Activated CD4-positive, alpha-beta memory T cell treated with anti-CD3 and anti-CD28 coated beads, Interleukin-2, amount 10 ng/mL, durations not matched to agents 7 days and 5 days (primary cell): ENCODE measurements around the gene SNX17. TPM values are rescaled to one million over a fixed set of nuclear protein-coding genes. Genes with fewer than 3 reads are reported as not detected.

Experiments used
- CTCF ChIA-PET: fragments of 350-600 bp; sonication (Branson Sonifier 250); formaldehyde crosslinking; loops from one replicate; lab custom pipeline; 2021; ENCODE audit warnings: antibody characterized with exemption, inconsistent platforms; lab: Charles Lee
- POLR2A ChIA-PET: fragments of 350-600 bp; sonication (Branson Sonifier 250); formaldehyde crosslinking; loops from one replicate; lab custom pipeline; 2021; ENCODE audit warnings: antibody characterized with exemption; lab: Charles Lee
- DNase-seq: peaks from one replicate; pipeline ENCODE4 v3.0.0-alpha.2; 2020
- H3K27ac Mint-ChIP-seq: one replicate; pipeline ENCODE4 v1.8.0; 2021; ENCODE audit warnings: mild to moderate bottlenecking, mixed read lengths
- H3K27me3 Mint-ChIP-seq: one replicate; pipeline ENCODE4 v1.8.0; 2021; ENCODE audit warnings: mixed read lengths
- H3K36me3 Mint-ChIP-seq: one replicate; pipeline ENCODE4 v1.8.0; 2021; ENCODE audit warnings: low read depth, mixed read lengths
- H3K4me1 Mint-ChIP-seq: one replicate; pipeline ENCODE4 v1.8.0; 2021; ENCODE audit warnings: mixed read lengths
- H3K4me3 Mint-ChIP-seq: one replicate; pipeline ENCODE4 v1.8.0; 2021; ENCODE audit warnings: mild to moderate bottlenecking, mixed read lengths
- H3K9me3 Mint-ChIP-seq: one replicate; pipeline ENCODE4 v1.8.0; 2021; ENCODE audit warnings: mixed read lengths
- total RNA-seq, 2 experiments: library from RNA; stranded (reverse); gene quantifications; one replicate each; pipeline ENCODE4 v1.2.3, GENCODE V29; 2021

SNX17 gene
- total RNA-seq, 2 experiments from 2014 or later: 116 to 123 TPM

DNA sequence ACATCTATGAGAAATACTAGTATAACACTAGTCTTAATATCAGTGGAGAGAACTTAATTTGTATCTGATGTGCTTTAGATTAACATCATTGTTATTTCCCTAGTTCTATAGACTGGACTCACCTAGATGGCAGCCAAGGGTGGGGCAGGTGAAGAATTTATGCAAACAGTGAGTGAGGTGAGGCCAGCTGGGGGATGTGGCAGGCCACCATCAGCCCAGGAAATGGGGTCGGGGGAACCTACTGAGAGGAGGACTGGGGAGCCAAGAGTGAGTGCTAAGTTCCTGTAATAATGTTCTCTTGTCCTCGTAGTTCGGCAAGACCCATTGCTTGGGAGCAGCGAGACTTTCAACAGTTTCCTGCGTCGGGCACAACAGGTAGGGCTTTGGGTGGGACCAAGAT is 2.5 kb downstream of the SNX17 start:
- peak overlapping the region; percentile 92 for H3K27ac Mint-ChIP-seq
- peak overlapping the region; percentile 48 for H3K4me3 Mint-ChIP-seq
- ChIA-PET CTCF (interaction anchor here (2.1 to 2.8 kb wide), 2 partner anchors 10 to 310 kb away, joined by 6 to 14 read pairs; no protein-coding TSS in a partner anchor), POLR2A (interaction anchor here (0.6 to 5.4 kb wide), 7 partner anchors 7 to 255 kb away, joined by 3 to 96 read pairs (median 16); partner anchors contain the start of genes CCDC121, GPN1, GTF3C2 and MPV17)
- DNase-seq: no peak
- no peaks in the 10 kb centered on the region for H3K9me3 Mint-ChIP-seq
- H3K36me3 Mint-ChIP-seq: peaks cover 75% of the 10 kb centered on the region
- H3K27me3 Mint-ChIP-seq: no peaks in the 10 kb centered on the region
- H3K4me1 Mint-ChIP-seq: peaks cover 45% of the 10 kb centered on the region

- CTCF ChIA-PET: interaction anchor here (0.8 kb wide), 1 partner anchor 108 kb away, joined by 3 read pairs; no protein-coding TSS in a partner anchor
- H3K9me3 Mint-ChIP-seq: no peaks in the 10 kb centered on the region
- H3K27ac Mint-ChIP-seq: no peak overlapping the region
These were observed 3.2 kb downstream of the SNX17 start for GRCh38 chr2:27373567-27373966.

GRCh38 chr2:27375513-27376099 is 5.2 kb downstream of the SNX17 start:
- no peak for DNase-seq
- no peak overlapping the region for H3K4me3 Mint-ChIP-seq

More at GRCh38 chr2:27373567-27373966, 3.2 kb downstream of the SNX17 start:
- Mint-ChIP-seq H3K4me3 (peak overlapping the region; percentile 8), H3K4me1 (peaks cover 42% of the 10 kb centered on the region), H3K27me3 (no peaks in the 10 kb centered on the region), H3K36me3 (peaks cover 76% of the 10 kb centered on the region)
- no peak for DNase-seq
- POLR2A ChIA-PET: interaction anchor here (1.0 to 1.5 kb wide), 2 partner anchors 16 to 56 kb away, joined by 4 to 6 read pairs; partner anchors contain the start of gene GTF3C2

GRCh38 chr2:27376151-27376865 is 5.9 kb downstream of the SNX17 start:
- DNase-seq: no peak
- Mint-ChIP-seq H3K27me3 (no peaks in the 10 kb centered on the region), H3K36me3 (peaks cover 86% of the 10 kb centered on the region), H3K27ac (no peak overlapping the region), H3K4me1 (peaks cover 54% of the 10 kb centered on the region), H3K4me3 (no peak overlapping the region), H3K9me3 (no peaks in the 10 kb centered on the region)
- CTCF ChIA-PET: interaction anchor here (0.9 kb wide), 1 partner anchor 54 kb away, joined by 3 read pairs; the partner anchor contains the start of gene MPV17
- POLR2A ChIA-PET: no interaction called here

More at GRCh38 chr2:27375513-27376099, 5.2 kb downstream of the SNX17 start:
- POLR2A ChIA-PET: no interaction called here
- CTCF ChIA-PET: no interaction called here
- no peaks in the 10 kb centered on the region for H3K9me3 Mint-ChIP-seq
- no peaks in the 10 kb centered on the region for H3K27me3 Mint-ChIP-seq
- no peak overlapping the region for H3K27ac Mint-ChIP-seq
- peaks cover 47% of the 10 kb centered on the region for H3K4me1 Mint-ChIP-seq
- H3K36me3 Mint-ChIP-seq: peaks cover 83% of the 10 kb centered on the region

GRCh38 chr2:27376866-27377617 is 6.6 kb downstream of the SNX17 start:
- Mint-ChIP-seq H3K9me3 (no peaks in the 10 kb centered on the region), H3K4me1 (peaks cover 52% of the 10 kb centered on the region), H3K27me3 (no peaks in the 10 kb centered on the region), H3K27ac (no peak overlapping the region), H3K36me3 (peaks cover 87% of the 10 kb centered on the region), H3K4me3 (no peak overlapping the region)
- CTCF ChIA-PET: interaction anchor here (0.9 kb wide), 1 partner anchor 54 kb away, joined by 3 read pairs; the partner anchor contains the start of gene MPV17
- POLR2A ChIA-PET: interaction anchor here (3.9 kb wide), 1 partner anchor 55 kb away, joined by 17 read pairs; the partner anchor contains the start of gene MPV17
- DNase-seq: no peak

DNA sequence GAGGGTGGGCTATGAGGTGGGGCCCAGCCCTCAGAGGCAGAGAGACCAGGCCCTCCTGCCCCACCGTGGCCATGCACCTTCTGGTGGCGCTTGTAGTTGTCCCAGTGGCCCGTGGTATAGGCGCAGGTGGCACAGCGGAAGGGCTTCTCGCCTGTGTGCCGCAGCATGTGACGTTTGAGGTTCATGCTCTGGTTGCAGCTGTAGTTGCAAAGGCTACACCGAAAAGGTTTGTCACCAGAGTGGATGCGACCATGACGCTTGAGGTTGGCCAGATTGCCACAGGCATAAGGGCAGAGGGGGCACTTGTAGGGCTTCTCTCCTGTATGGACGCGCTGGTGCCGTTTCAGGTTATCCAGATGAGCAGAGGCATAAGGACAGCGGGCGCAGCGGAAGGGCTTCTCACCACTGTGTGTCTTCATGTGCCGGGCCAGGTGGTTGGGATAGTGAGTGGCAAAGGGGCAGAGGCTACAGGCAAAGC is 7.2 kb downstream of the SNX17 start:
- H3K27ac Mint-ChIP-seq: peak overlapping the region; percentile 18
- CTCF ChIA-PET: no interaction called here
- peaks cover 46% of the 10 kb centered on the region for H3K4me1 Mint-ChIP-seq
- no peaks in the 10 kb centered on the region for H3K27me3 Mint-ChIP-seq
- DNase-seq: no peak
- no peaks in the 10 kb centered on the region for H3K9me3 Mint-ChIP-seq
- peaks cover 86% of the 10 kb centered on the region for H3K36me3 Mint-ChIP-seq
- no peak overlapping the region for H3K4me3 Mint-ChIP-seq
- POLR2A ChIA-PET: interaction anchor here (3.9 to 5.1 kb wide), 2 partner anchors 7 to 55 kb away, joined by 17 to 96 read pairs; partner anchors contain the start of genes EIF2B4, MPV17 and SNX17

DNA sequence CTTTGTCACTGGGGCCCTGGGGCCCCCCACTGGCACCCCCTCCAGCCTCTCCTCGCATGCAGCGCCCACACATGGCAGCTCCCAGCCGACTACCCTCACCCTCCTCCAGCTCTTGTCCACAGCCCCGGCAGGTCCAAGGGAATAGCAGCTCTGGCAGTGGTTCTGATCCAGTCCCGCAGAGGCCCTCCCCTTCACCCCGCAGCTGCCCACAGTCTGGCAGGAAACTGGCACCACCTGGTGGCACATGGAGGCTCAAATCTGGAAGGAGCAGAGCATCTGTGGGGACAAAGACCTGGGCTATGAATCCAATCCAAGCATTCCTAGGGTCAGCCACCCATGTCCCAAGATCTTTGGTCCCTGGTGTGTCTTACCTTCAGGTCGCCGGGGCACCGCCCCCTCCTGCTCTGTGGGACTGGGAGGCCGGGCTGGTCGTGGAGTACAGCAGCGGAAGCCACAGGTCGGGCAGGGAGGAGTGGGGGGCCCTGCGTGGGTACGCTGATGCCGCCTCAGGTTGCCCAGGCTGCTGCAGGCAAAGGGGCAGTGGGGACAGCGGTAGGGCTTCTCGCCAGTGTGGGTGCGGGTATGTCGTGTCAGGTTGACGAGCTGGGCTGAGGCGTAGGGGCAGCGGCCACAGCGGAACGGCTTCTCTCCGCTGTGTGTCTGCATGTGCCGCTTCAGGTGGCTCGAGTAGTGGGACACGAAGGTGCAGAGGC is 7.8 kb downstream of the SNX17 start:
- Mint-ChIP-seq H3K36me3 (peaks cover 82% of the 10 kb centered on the region), H3K27ac (no peak overlapping the region), H3K4me3 (no peak overlapping the region), H3K27me3 (no peaks in the 10 kb centered on the region), H3K9me3 (no peaks in the 10 kb centered on the region), H3K4me1 (peaks cover 40% of the 10 kb centered on the region)
- ChIA-PET POLR2A (interaction anchor here (2.9 to 5.1 kb wide), 4 partner anchors 8 to 56 kb away, joined by 17 to 96 read pairs (median 20); partner anchors contain the start of genes EIF2B4, MPV17, PPM1G and SNX17), CTCF (interaction anchor here (1.2 kb wide), 1 partner anchor 26 kb away, joined by 4 read pairs; no protein-coding TSS in a partner anchor)
- no peak for DNase-seq

- H3K27me3 Mint-ChIP-seq: no peaks in the 10 kb centered on the region
- POLR2A ChIA-PET: interaction anchor here (0.7 to 5.1 kb wide), 12 partner anchors 9 to 403 kb away, joined by 3 to 96 read pairs (median 11); partner anchors contain the start of genes CCDC121, EIF2B4, GPN1 and GTF3C2
- peaks cover 82% of the 10 kb centered on the region for H3K36me3 Mint-ChIP-seq
- DNase-seq: no peak
- peaks cover 37% of the 10 kb centered on the region for H3K4me1 Mint-ChIP-seq
- CTCF ChIA-PET: interaction anchor here (1.1 to 3.4 kb wide), 5 partner anchors 13 to 305 kb away, joined by 3 to 14 read pairs (median 5); partner anchors contain the start of gene GTF3C2
- peak overlapping the region; percentile 87 for H3K4me3 Mint-ChIP-seq
- peak overlapping the region; percentile 92 for H3K27ac Mint-ChIP-seq
- H3K9me3 Mint-ChIP-seq: no peaks in the 10 kb centered on the region
These were observed 8.4 kb downstream of the SNX17 start for GRCh38 chr2:27378809-27379290.

GRCh38 chr2:27379383-27379835 is 9.0 kb downstream of the SNX17 start:
- peaks cover 84% of the 10 kb centered on the region for H3K36me3 Mint-ChIP-seq
- H3K27me3 Mint-ChIP-seq: no peaks in the 10 kb centered on the region
- H3K9me3 Mint-ChIP-seq: no peaks in the 10 kb centered on the region
- ChIA-PET POLR2A (interaction anchor here (0.7 to 5.1 kb wide), 13 partner anchors 9 to 404 kb away, joined by 3 to 96 read pairs (median 10); partner anchors contain the start of genes CCDC121, EIF2B4, GPN1 and GTF3C2), CTCF (interaction anchor here (1.0 to 3.4 kb wide), 7 partner anchors 8 to 304 kb away, joined by 3 to 14 read pairs (median 6); partner anchors contain the start of genes EIF2B4, GTF3C2 and SNX17)
- peak overlapping the region; percentile 92 for H3K27ac Mint-ChIP-seq
- H3K4me3 Mint-ChIP-seq: peak overlapping the region; percentile 87
- peaks cover 37% of the 10 kb centered on the region for H3K4me1 Mint-ChIP-seq
- no peak for DNase-seq

GRCh38 chr2:27379836-27380625 is 9.6 kb downstream of the SNX17 start:
- Mint-ChIP-seq H3K4me1 (peaks cover 37% of the 10 kb centered on the region), H3K27ac (peak overlapping the region; percentile 92), H3K4me3 (peak overlapping the region; percentile 87), H3K9me3 (no peaks in the 10 kb centered on the region), H3K36me3 (peaks cover 82% of the 10 kb centered on the region), H3K27me3 (no peaks in the 10 kb centered on the region)
- ChIA-PET CTCF (interaction anchor here (0.6 to 3.4 kb wide), 7 partner anchors 9 to 303 kb away, joined by 3 to 14 read pairs (median 6); partner anchors contain the start of genes EIF2B4, GTF3C2 and SNX17), POLR2A (interaction anchor here (0.6 to 5.1 kb wide), 18 partner anchors 10 to 404 kb away, joined by 3 to 96 read pairs (median 6); partner anchors contain the start of genes CCDC121, EIF2B4, GPN1 and GTF3C2)
- peak; percentile 72 for DNase-seq
